ENCODE data around the gene MID1. TPM values are rescaled to one million over a fixed set of nuclear protein-coding genes. Genes with fewer than 3 reads are reported as not detected.

MID1 gene
- total RNA-seq, 5 donors from 2014 or later (not counting 1 experiment from before 2014, with no cell fraction given): 0.09 to 0.29 (median 0.10) TPM; not detected in 2

DNA sequence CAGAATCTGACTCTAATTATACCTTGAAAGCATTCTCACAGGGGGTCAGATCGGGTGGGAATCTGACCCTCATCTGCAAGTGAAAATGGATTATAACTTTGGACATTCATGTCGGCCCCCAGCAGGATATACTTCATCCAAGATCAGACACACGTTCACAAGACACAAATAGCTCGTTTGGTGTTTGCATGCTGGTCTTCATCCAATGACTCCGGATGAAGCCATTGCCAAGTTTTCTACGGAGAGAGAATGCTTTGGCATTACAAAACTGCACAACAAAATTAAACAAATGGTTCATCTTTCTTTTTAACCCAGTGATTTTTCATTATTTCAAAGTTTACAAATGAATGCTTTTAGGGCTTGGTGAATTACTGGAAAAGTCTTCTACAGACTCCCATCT, 105.5 kb downstream of the MID1 start:
- POLR2A ChIA-PET: interaction anchor here in 1 of 2 donors (0.6 kb wide), 1 partner anchor 1694 kb away, joined by 3 read pairs; no protein-coding TSS in a partner anchor
- Mint-ChIP-seq H3K27ac (no peak overlapping the region), H3K27me3 (no peaks in the 10 kb centered on the region), H3K9me3 (peaks cover 0 to 10% (median 2%) of the 10 kb centered on the region in 3 donors), H3K4me3 (no peak overlapping the region), H3K4me1 (no peaks in the 10 kb centered on the region), H3K36me3 (no peaks in the 10 kb centered on the region)
- Histone ChIP-seq H3K4me1 (ENCODE audit: control insufficient read depth in 1 of 2, extremely low read depth in 1 of 2, insufficient read depth in 2 of 2, low read length in 2 of 2) (no peaks in the 10 kb centered on the region), H3K9me3 (no peaks in the 10 kb centered on the region), H3K27me3 (replicated peaks in 1 of 2; ENCODE audit: control insufficient read depth in 2 of 2, extremely low read depth in 1 of 2, insufficient read depth in 2 of 2, low read length in 1 of 2) (no peaks in the 10 kb centered on the region), H3K36me3 (ENCODE audit: control insufficient read depth in 2 of 2, extremely low read depth in 1 of 2, insufficient read depth in 1 of 2, low read length in 1 of 2) (no peaks in the 10 kb centered on the region), H3K4me3 (ENCODE audit: control insufficient read depth in 1 of 2, extremely low read depth in 1 of 2, low read length in 1 of 2) (no peak overlapping the region), H3K27ac (ENCODE audit: low read length) (no peak overlapping the region)
- no peak for DNase-seq
- CTCF ChIA-PET: no interaction called here
- WGBS (ENCODE audit: insufficient coverage): no CpG with 5 or more reads among the region's 6 CpGs
- no peak for ATAC-seq (replicated peaks in 1 of 4)

DNA sequence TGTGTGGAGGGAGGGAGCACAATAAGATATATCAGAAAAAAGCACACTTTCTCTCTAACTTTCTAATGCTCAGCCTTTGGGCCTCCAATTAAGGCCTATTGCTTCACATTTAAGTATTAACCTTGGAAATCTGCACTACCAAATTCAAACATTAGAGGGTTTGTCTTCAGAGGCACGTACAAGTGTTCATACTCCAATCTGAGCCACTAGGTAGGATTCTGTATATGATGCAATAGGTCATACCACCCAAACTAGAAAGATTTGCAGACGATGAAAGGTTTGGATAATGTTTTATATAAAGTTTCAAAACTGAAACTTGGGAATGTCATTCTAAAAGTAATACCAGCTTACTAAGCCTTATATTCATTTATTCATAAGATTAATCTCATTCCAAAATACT, 106.4 kb downstream of the MID1 start:
- ATAC-seq (replicated peaks in 1 of 4) (no peak), DNase-seq (no peak)
- Mint-ChIP-seq H3K27ac (no peak overlapping the region), H3K27me3 (no peaks in the 10 kb centered on the region), H3K36me3 (no peaks in the 10 kb centered on the region), H3K4me3 (no peak overlapping the region), H3K9me3 (peaks cover 0 to 7% (median 2%) of the 10 kb centered on the region in 3 donors), H3K4me1 (no peaks in the 10 kb centered on the region)
- Histone ChIP-seq H3K9me3 (no peaks in the 10 kb centered on the region), H3K27ac (ENCODE audit: low read length) (no peak overlapping the region), H3K27me3 (replicated peaks in 1 of 2; ENCODE audit: control insufficient read depth in 2 of 2, extremely low read depth in 1 of 2, insufficient read depth in 2 of 2, low read length in 1 of 2) (no peaks in the 10 kb centered on the region), H3K36me3 (ENCODE audit: control insufficient read depth in 2 of 2, extremely low read depth in 1 of 2, insufficient read depth in 1 of 2, low read length in 1 of 2) (no peaks in the 10 kb centered on the region), H3K4me1 (ENCODE audit: control insufficient read depth in 1 of 2, extremely low read depth in 1 of 2, insufficient read depth in 2 of 2, low read length in 2 of 2) (no peaks in the 10 kb centered on the region), H3K4me3 (ENCODE audit: control insufficient read depth in 1 of 2, extremely low read depth in 1 of 2, low read length in 1 of 2) (no peak overlapping the region)
- no CpG with 5 or more reads among the region's 2 CpGs for WGBS (ENCODE audit: insufficient coverage)
- ChIA-PET POLR2A (no interaction called here), CTCF (no interaction called here)

GRCh38 chrX:10512741-10513140, 107.6 kb downstream of the MID1 start:
- ATAC-seq (replicated peaks in 1 of 4) (no peak), DNase-seq (no peak)
- Mint-ChIP-seq H3K4me3 (no peak overlapping the region), H3K27me3 (no peaks in the 10 kb centered on the region), H3K27ac (no peak overlapping the region), H3K4me1 (no peaks in the 10 kb centered on the region), H3K36me3 (no peaks in the 10 kb centered on the region), H3K9me3 (peaks cover 0 to 7% (median 2%) of the 10 kb centered on the region in 3 donors)
- Histone ChIP-seq H3K36me3 (ENCODE audit: control insufficient read depth in 2 of 2, extremely low read depth in 1 of 2, insufficient read depth in 1 of 2, low read length in 1 of 2) (no peaks in the 10 kb centered on the region), H3K27ac (ENCODE audit: low read length) (no peak overlapping the region), H3K27me3 (replicated peaks in 1 of 2; ENCODE audit: control insufficient read depth in 2 of 2, extremely low read depth in 1 of 2, insufficient read depth in 2 of 2, low read length in 1 of 2) (no peaks in the 10 kb centered on the region), H3K4me1 (ENCODE audit: control insufficient read depth in 1 of 2, extremely low read depth in 1 of 2, insufficient read depth in 2 of 2, low read length in 2 of 2) (no peaks in the 10 kb centered on the region), H3K9me3 (no peaks in the 10 kb centered on the region), H3K4me3 (ENCODE audit: control insufficient read depth in 1 of 2, extremely low read depth in 1 of 2, low read length in 1 of 2) (no peak overlapping the region)
- WGBS (ENCODE audit: insufficient coverage): no CpG with 5 or more reads among the region's 3 CpGs
- ChIA-PET CTCF (no interaction called here), POLR2A (no interaction called here)

GRCh38 chrX:10512258-10512657, 108.1 kb downstream of the MID1 start:
- no peak for ATAC-seq (replicated peaks in 1 of 4)
- Histone ChIP-seq H3K9me3 (no peaks in the 10 kb centered on the region), H3K27ac (ENCODE audit: low read length) (no peak overlapping the region), H3K4me3 (ENCODE audit: control insufficient read depth in 1 of 2, extremely low read depth in 1 of 2, low read length in 1 of 2) (no peak overlapping the region), H3K36me3 (ENCODE audit: control insufficient read depth in 2 of 2, extremely low read depth in 1 of 2, insufficient read depth in 1 of 2, low read length in 1 of 2) (no peaks in the 10 kb centered on the region), H3K4me1 (ENCODE audit: control insufficient read depth in 1 of 2, extremely low read depth in 1 of 2, insufficient read depth in 2 of 2, low read length in 2 of 2) (no peaks in the 10 kb centered on the region), H3K27me3 (replicated peaks in 1 of 2; ENCODE audit: control insufficient read depth in 2 of 2, extremely low read depth in 1 of 2, insufficient read depth in 2 of 2, low read length in 1 of 2) (no peaks in the 10 kb centered on the region)
- Mint-ChIP-seq H3K9me3 (peaks cover 0 to 3% (median 2%) of the 10 kb centered on the region in 3 donors), H3K27me3 (no peaks in the 10 kb centered on the region), H3K36me3 (no peaks in the 10 kb centered on the region), H3K27ac (no peak overlapping the region), H3K4me1 (no peaks in the 10 kb centered on the region), H3K4me3 (no peak overlapping the region)
- no peak for DNase-seq
- CTCF ChIA-PET: no interaction called here
- no CpG with 5 or more reads among the region's 1 CpG for WGBS (ENCODE audit: insufficient coverage)
- POLR2A ChIA-PET: no interaction called here

DNA sequence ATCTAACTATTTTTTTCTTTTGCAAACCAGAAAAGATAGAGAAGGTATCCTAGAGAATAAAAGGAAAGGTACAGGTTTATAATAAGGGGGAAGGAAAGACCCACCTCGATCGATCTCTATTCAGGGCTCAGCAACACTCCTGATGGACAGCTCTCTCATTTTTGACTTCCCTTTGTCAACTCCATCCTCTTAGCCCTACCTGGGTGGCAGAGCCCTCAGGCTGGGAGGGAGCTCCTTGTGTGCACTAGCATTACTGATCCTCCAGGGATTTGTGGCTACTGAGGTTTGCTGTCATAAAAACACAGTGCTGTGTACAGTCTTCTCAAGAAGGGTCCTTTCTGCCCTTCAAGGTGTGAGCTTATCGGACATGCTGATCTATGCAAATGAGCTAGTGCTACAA, 111.0 kb downstream of the MID1 start:
- H3K4me3 ChIP-seq (ENCODE audit: control insufficient read depth in 1 of 2, extremely low read depth in 1 of 2, low read length in 1 of 2): no peak overlapping the region
- no peaks in the 10 kb centered on the region for H3K4me1 ChIP-seq (ENCODE audit: control insufficient read depth in 1 of 2, extremely low read depth in 1 of 2, insufficient read depth in 2 of 2, low read length in 2 of 2)
- no peaks in the 10 kb centered on the region for H3K36me3 ChIP-seq (ENCODE audit: control insufficient read depth in 2 of 2, extremely low read depth in 1 of 2, insufficient read depth in 1 of 2, low read length in 1 of 2)
- ChIA-PET POLR2A (no interaction called here), CTCF (no interaction called here)
- H3K4me1 Mint-ChIP-seq: no peaks in the 10 kb centered on the region
- DNase-seq: no peak
- WGBS (ENCODE audit: insufficient coverage): no CpG with 5 or more reads among the region's 3 CpGs
- H3K36me3 Mint-ChIP-seq: no peaks in the 10 kb centered on the region
- H3K4me3 Mint-ChIP-seq: no peak overlapping the region
- peaks cover 0 to 3% (median 2%) of the 10 kb centered on the region in 3 donors for H3K9me3 Mint-ChIP-seq
- no peaks in the 10 kb centered on the region for H3K27me3 ChIP-seq (replicated peaks in 1 of 2; ENCODE audit: control insufficient read depth in 2 of 2, extremely low read depth in 1 of 2, insufficient read depth in 2 of 2, low read length in 1 of 2)
- H3K27ac ChIP-seq (ENCODE audit: low read length): no peak overlapping the region
- no peaks in the 10 kb centered on the region for H3K27me3 Mint-ChIP-seq
- no peak overlapping the region for H3K27ac Mint-ChIP-seq
- ATAC-seq (replicated peaks in 1 of 4): no peak
- no peaks in the 10 kb centered on the region for H3K9me3 ChIP-seq

DNA sequence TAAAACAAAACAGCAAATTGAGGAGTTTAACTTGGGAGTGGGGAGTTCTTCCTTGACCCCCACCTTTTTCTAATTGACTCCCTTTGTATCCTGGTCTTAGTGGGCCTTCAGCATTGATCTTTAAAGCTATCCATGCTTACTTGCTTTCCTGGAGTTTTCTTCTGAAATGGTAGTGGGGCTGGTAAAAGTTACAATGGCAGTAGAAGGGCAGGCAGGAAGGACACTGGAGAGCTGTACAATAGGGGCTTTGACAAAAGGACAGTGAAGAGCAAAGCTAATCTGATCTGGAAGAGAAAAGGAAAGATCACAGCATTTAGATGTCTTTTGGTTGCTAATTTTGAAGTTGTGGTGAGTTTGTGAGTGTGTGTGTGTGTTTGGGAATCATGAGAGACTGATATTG, 111.5 kb downstream of the MID1 start:
- Mint-ChIP-seq H3K9me3 (peaks cover 0 to 3% (median 2%) of the 10 kb centered on the region in 3 donors), H3K36me3 (no peaks in the 10 kb centered on the region), H3K4me3 (no peak overlapping the region), H3K27ac (no peak overlapping the region), H3K27me3 (no peaks in the 10 kb centered on the region), H3K4me1 (no peaks in the 10 kb centered on the region)
- POLR2A ChIA-PET: no interaction called here
- H3K27me3 ChIP-seq (replicated peaks in 1 of 2; ENCODE audit: control insufficient read depth in 2 of 2, extremely low read depth in 1 of 2, insufficient read depth in 2 of 2, low read length in 1 of 2): no peaks in the 10 kb centered on the region
- no peak for DNase-seq
- H3K27ac ChIP-seq (ENCODE audit: low read length): no peak overlapping the region
- no peak overlapping the region for H3K4me3 ChIP-seq (ENCODE audit: control insufficient read depth in 1 of 2, extremely low read depth in 1 of 2, low read length in 1 of 2)
- no peaks in the 10 kb centered on the region for H3K36me3 ChIP-seq (ENCODE audit: control insufficient read depth in 2 of 2, extremely low read depth in 1 of 2, insufficient read depth in 1 of 2, low read length in 1 of 2)
- H3K4me1 ChIP-seq (ENCODE audit: control insufficient read depth in 1 of 2, extremely low read depth in 1 of 2, insufficient read depth in 2 of 2, low read length in 2 of 2): no peaks in the 10 kb centered on the region
- ATAC-seq (replicated peaks in 1 of 4): no peak
- H3K9me3 ChIP-seq: no peaks in the 10 kb centered on the region
- CTCF ChIA-PET: no interaction called here

DNA sequence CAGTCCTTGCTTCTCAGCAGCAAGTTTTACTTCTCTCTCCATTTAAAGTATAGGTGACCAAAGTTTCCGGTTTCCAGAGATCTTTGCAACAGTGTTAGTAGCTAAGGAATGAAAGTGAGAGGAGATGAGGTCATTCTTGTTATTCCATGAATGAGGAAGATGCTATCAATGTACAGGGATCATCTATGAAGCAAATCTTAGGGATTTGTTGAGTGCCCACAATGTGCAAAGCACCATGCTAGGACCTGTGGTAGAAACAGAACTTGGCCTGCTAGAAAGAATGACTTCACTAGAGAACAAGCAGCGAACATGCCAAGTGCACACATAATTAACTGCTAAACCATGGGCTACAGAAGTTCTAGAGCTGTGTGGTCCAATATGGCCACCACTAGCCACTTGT, 112.5 kb downstream of the MID1 start:
- Histone ChIP-seq H3K4me1 (ENCODE audit: control insufficient read depth in 1 of 2, extremely low read depth in 1 of 2, insufficient read depth in 2 of 2, low read length in 2 of 2) (no peaks in the 10 kb centered on the region), H3K27me3 (replicated peaks in 1 of 2; ENCODE audit: control insufficient read depth in 2 of 2, extremely low read depth in 1 of 2, insufficient read depth in 2 of 2, low read length in 1 of 2) (no peaks in the 10 kb centered on the region), H3K4me3 (ENCODE audit: control insufficient read depth in 1 of 2, extremely low read depth in 1 of 2, low read length in 1 of 2) (no peak overlapping the region), H3K27ac (ENCODE audit: low read length) (no peak overlapping the region), H3K36me3 (ENCODE audit: control insufficient read depth in 2 of 2, extremely low read depth in 1 of 2, insufficient read depth in 1 of 2, low read length in 1 of 2) (no peaks in the 10 kb centered on the region), H3K9me3 (no peaks in the 10 kb centered on the region)
- WGBS (ENCODE audit: insufficient coverage): no CpG with 5 or more reads among the region's 2 CpGs
- Mint-ChIP-seq H3K4me1 (no peaks in the 10 kb centered on the region), H3K9me3 (peaks cover 0 to 6% (median 2%) of the 10 kb centered on the region in 3 donors), H3K27ac (no peak overlapping the region), H3K27me3 (no peaks in the 10 kb centered on the region), H3K4me3 (no peak overlapping the region), H3K36me3 (no peaks in the 10 kb centered on the region)
- ChIA-PET CTCF (no interaction called here), POLR2A (no interaction called here)
- ATAC-seq (replicated peaks in 1 of 4): no peak
- no peak for DNase-seq
